Endothelial cell of umbilical vein (primary cell): ENCODE results near the gene INTS1. TPM values are rescaled to one million over a fixed set of nuclear protein-coding genes. Genes with fewer than 3 reads are reported as not detected.

Experiments used
- BruUV-seq: library from RNA; stranded (reverse); fragments of 400-500 nt; replicated peaks from 2 replicates; lab custom pipeline; 2021; lab: Mats Ljungman, UMichigan
- CTCF ChIA-PET: fragments of 300-600, 350-600 bp; sonication (Branson Sonifier 250); formaldehyde crosslinking; loops from one replicate; lab custom pipeline; 2021; ENCODE audit warnings: antibody characterized with exemption, inconsistent platforms; lab: Charles Lee
- POLR2A ChIA-PET: fragments of 300-600, 350-600 bp; sonication (Branson Sonifier 250); formaldehyde crosslinking; loops from one replicate; lab custom pipeline; 2021; ENCODE audit warnings: antibody characterized with exemption, inconsistent platforms; lab: Charles Lee
- DNase-seq: peaks from one replicate; pipeline ENCODE4 v3.0.0-alpha.2; 2011; ENCODE audit warnings: low read depth, low spot score
- FAIRE-seq: peaks from 2 replicates; lab custom pipeline; 2011; peaks lifted over from hg19 to GRCh38; lab: Jason Lieb, UNC
- H2AFZ ChIP-seq: 2 replicates; pipeline ENCODE4 v1.6.0; 2012; ENCODE audit warnings: low read depth, low read length, control low read depth, inconsistent platforms
- H3K27ac ChIP-seq: 2 replicates; pipeline ENCODE4 v1.5.1; 2011; ENCODE audit warnings: low read depth, mild to moderate bottlenecking, control low read depth, low read length, moderate library complexity; ENCODE audit not compliant: insufficient read depth
- H3K27me3 ChIP-seq, 2 experiments: 2 replicates each; pipeline versions ENCODE4 v1.6.0 to v1.6.1; 2011; ENCODE audit warnings: low read length in 2 of 2, mixed read lengths in 1 of 2; ENCODE audit not compliant: control insufficient read depth in 2 of 2, insufficient read depth in 2 of 2
- H3K36me3 ChIP-seq, 2 experiments: 2 replicates in 1 of 2; 3 replicates in 1 of 2; pipeline ENCODE4 v1.5.1; 2011; ENCODE audit warnings: low read length in 2 of 2, mild to moderate bottlenecking in 1 of 2, moderate library complexity in 1 of 2; ENCODE audit not compliant: control insufficient read depth in 2 of 2, insufficient read depth in 2 of 2; ENCODE audit errors: extremely low read depth in 1 of 2
- H3K4me1 ChIP-seq: 3 replicates; pipeline ENCODE4 v1.5.1; 2011; ENCODE audit warnings: mild to moderate bottlenecking, low read length; ENCODE audit not compliant: control insufficient read depth, insufficient read depth; ENCODE audit errors: extremely low read depth
- H3K4me2 ChIP-seq: 2 replicates; pipeline ENCODE4 v1.6.1; 2011; ENCODE audit warnings: low read length, control low read depth, mixed read lengths; ENCODE audit not compliant: insufficient read depth
- H3K4me3 ChIP-seq, 3 experiments: fragments of 200-600 bp in 1 of 3; sonication (generic), shearing (Covaris generic) in 1 of 3; replicated peaks in 1 of 3; 2 replicates each; pipeline ENCODE4 v1.5.1; 2011 to 2016; ENCODE audit warnings: control low read depth in 3 of 3, low read length in 3 of 3, mild to moderate bottlenecking in 2 of 3, inconsistent platforms in 1 of 3, low read depth in 1 of 3, moderate library complexity in 1 of 3; ENCODE audit not compliant: insufficient read depth in 1 of 3
- H3K79me2 ChIP-seq: 2 replicates; pipeline ENCODE4 v1.6.0; 2012; ENCODE audit warnings: low read length, inconsistent platforms; ENCODE audit not compliant: control insufficient read depth, insufficient read depth
- H3K9ac ChIP-seq: replicated peaks from 2 replicates; pipeline ENCODE3; 2011; ENCODE audit warnings: low read length, control low read depth; ENCODE audit not compliant: insufficient read depth; ENCODE audit errors: extremely low read depth
- H3K9me1 ChIP-seq: replicated peaks from 3 replicates; pipeline ENCODE4 v1.6.0; 2011; ENCODE audit warnings: mild to moderate bottlenecking, low read length; ENCODE audit not compliant: control insufficient read depth, insufficient read depth; ENCODE audit errors: extremely low read depth
- H3K9me3 ChIP-seq: replicated peaks from 2 replicates; pipeline ENCODE4 v1.5.1; 2012; ENCODE audit warnings: low read length, inconsistent platforms; ENCODE audit not compliant: control insufficient read depth, insufficient read depth
- H4K20me1 ChIP-seq: replicated peaks from 2 replicates; pipeline ENCODE3; 2011; ENCODE audit warnings: mild to moderate bottlenecking, low read length; ENCODE audit not compliant: control insufficient read depth, insufficient read depth; ENCODE audit errors: extremely low read depth
- EZH2 ChIP-seq: IDR thresholded peaks from 2 replicates; pipeline ENCODE4 v1.6.1; 2012; ENCODE audit warnings: borderline replicate concordance, low read depth, mild to moderate bottlenecking, moderate library complexity, low read length, inconsistent platforms; ENCODE audit not compliant: severe bottlenecking
- FOS ChIP-seq: IDR thresholded peaks from 2 replicates; pipeline ENCODE4 v1.6.1; 2011; ENCODE audit warnings: mild to moderate bottlenecking, low read length, moderate library complexity, borderline replicate concordance; ENCODE audit not compliant: insufficient read depth
- GATA2 ChIP-seq: IDR thresholded peaks from 2 replicates; pipeline ENCODE4 v1.7.0; 2011; ENCODE audit warnings: low read depth, mild to moderate bottlenecking, moderate library complexity, mixed read lengths, low read length; ENCODE audit not compliant: insufficient read length, insufficient read depth
- JUN ChIP-seq: IDR thresholded peaks from 2 replicates; pipeline ENCODE4 v1.6.1; 2011; ENCODE audit warnings: borderline replicate concordance, low read depth; ENCODE audit not compliant: insufficient read length, insufficient read depth
- MYC ChIP-seq: IDR thresholded peaks from one replicate; pipeline ENCODE4 v1.6.1; 2011; ENCODE audit warnings: mild to moderate bottlenecking, low read depth, low read length
- POLR2A ChIP-seq: IDR thresholded peaks from 2 replicates; pipeline ENCODE4 v1.6.1; 2012; ENCODE audit warnings: low read depth, mild to moderate bottlenecking, control low read depth, low read length
- POLR2AphosphoS5 ChIP-seq: IDR thresholded peaks from 2 replicates; pipeline ENCODE4 v1.6.1; 2012; ENCODE audit warnings: low read depth, mild to moderate bottlenecking, control low read depth, low read length, moderate library complexity; ENCODE audit not compliant: insufficient read depth
- dilution Hi-C: fragments of 300-500 bp; cut with MboI; formaldehyde crosslinking; loops from one replicate; pipeline ENCODE4 v1.15.0; 2019; ENCODE audit warnings: low sequenced_read_pairs; ENCODE audit not compliant: extremely low pct_ligation_motif_present
- intact Hi-C: fragments of 100-400 bp; cut with micrococcal nuclease; formaldehyde crosslinking; loops from one replicate; pipeline ENCODE4 v1.10.0; 2022
- polyA plus RNA-seq, 4 experiments: library from polyadenylated mRNA; depleted of rRNA in 3 of 4; stranded (reverse) in 3 of 4; unstranded in 1 of 4; fragments of >200 nt; gene quantifications; 2 replicates each; pipeline versions ENCODE4 v1.2.1 to v1.2.3, GENCODE V29; 2011 to 2012; ENCODE audit warnings: missing spikeins in 1 of 4
- total RNA-seq: library from RNA; stranded (reverse); gene quantifications from 2 replicates; pipeline ENCODE4 v1.2.3, GENCODE V29; 2021
- TF ChIP-seq, protein P1 (sequence below): IDR thresholded peaks from 2 replicates; pipeline ENCODE4 v1.6.1; 2011; ENCODE audit not compliant: insufficient read depth, insufficient read length
- TF ChIP-seq, protein P2 (sequence below), 2 donors: IDR thresholded peaks; 1 replicate in 1 of 2; 2 replicates in 1 of 2; pipeline ENCODE4 v1.5.1; 2011; ENCODE audit warnings: low read length in 2 of 2, mild to moderate bottlenecking in 2 of 2, moderate library complexity in 2 of 2, control low read depth in 1 of 2, inconsistent platforms in 1 of 2, low read depth in 1 of 2; ENCODE audit not compliant: insufficient read depth in 1 of 2; ENCODE audit errors: extremely low read depth in 1 of 2

Gene INTS1
- total and polyA plus RNA-seq, 2 donors (not counting 3 experiments of a cell fraction or from before 2014, with no cell fraction given) = 57.8 to 116 TPM

DNA sequence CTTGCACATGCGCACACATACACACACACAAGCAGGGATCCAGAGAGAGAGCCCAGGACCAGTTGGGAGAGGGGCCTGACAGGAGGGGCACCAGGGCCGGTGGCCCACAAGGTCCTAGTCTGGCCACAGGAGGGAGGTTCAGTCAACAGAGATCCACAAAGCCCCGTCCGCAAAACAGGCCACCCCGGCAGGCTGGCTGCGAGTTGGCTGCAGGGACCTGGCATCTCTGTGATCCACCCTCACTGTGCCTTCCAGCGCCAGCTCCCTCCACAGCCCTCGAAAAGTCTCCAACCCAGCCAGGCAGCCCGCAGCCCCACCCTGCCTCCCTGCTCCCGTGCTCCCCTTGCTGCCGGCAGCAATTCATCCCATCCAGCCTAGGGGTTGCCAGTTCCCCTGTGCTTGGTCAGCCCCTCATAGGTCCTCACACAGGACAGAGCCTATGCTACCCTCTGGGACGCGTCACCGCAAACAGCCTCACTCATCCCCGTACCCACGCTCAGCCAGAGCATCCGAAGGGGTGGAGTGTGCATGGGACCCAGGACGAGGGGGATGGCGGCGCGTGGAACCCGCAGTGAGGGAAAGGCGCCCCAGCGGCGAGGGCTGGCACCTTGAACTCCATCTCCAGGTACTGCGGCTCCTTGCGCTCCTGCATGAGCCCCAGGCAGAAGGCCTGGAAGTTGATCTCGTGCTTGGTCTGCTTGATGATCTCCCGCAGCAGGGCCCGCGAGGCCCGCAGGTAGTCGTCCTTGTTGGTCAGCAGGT lies 7.5 kb downstream of the INTS1 start:
- Histone ChIP-seq H3K36me3 (peaks cover 7 to 42% of the 10 kb centered on the region in 2 experiments), H3K79me2 (peaks cover 5% of the 10 kb centered on the region), H3K27ac (no peak overlapping the region), H3K9me1 (no peaks in the 10 kb centered on the region), H4K20me1 (no peaks in the 10 kb centered on the region), H3K4me2 (no peak overlapping the region), H3K9ac (no peak overlapping the region), H3K9me3 (no peaks in the 10 kb centered on the region), H3K27me3 (no peaks in the 10 kb centered on the region), H3K4me3 (no peak overlapping the region), H2AFZ (no peak overlapping the region), H3K4me1 (no peaks in the 10 kb centered on the region)
- CTCF ChIA-PET = no interaction called here
- POLR2A ChIA-PET = no interaction called here
- DNase-seq = no peak
- TF ChIP-seq, protein P1, sequence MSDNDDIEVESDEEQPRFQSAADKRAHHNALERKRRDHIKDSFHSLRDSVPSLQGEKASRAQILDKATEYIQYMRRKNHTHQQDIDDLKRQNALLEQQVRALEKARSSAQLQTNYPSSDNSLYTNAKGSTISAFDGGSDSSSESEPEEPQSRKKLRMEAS = no peak
- no peak for TF ChIP-seq EZH2
- TF ChIP-seq GATA2 = no peak
- no peak for TF ChIP-seq MYC
- no peak for TF ChIP-seq POLR2A
- TF ChIP-seq, protein P2, sequence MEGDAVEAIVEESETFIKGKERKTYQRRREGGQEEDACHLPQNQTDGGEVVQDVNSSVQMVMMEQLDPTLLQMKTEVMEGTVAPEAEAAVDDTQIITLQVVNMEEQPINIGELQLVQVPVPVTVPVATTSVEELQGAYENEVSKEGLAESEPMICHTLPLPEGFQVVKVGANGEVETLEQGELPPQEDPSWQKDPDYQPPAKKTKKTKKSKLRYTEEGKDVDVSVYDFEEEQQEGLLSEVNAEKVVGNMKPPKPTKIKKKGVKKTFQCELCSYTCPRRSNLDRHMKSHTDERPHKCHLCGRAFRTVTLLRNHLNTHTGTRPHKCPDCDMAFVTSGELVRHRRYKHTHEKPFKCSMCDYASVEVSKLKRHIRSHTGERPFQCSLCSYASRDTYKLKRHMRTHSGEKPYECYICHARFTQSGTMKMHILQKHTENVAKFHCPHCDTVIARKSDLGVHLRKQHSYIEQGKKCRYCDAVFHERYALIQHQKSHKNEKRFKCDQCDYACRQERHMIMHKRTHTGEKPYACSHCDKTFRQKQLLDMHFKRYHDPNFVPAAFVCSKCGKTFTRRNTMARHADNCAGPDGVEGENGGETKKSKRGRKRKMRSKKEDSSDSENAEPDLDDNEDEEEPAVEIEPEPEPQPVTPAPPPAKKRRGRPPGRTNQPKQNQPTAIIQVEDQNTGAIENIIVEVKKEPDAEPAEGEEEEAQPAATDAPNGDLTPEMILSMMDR (IDR thresholded peaks at IDR 0.05; ENCODE audit: extremely low read depth in 1 of 2, insufficient read depth in 1 of 2, low read depth in 1 of 2, low read length in 2 of 2) = no peak
- TF ChIP-seq JUN = no peak
- TF ChIP-seq FOS = no peak
- TF ChIP-seq POLR2AphosphoS5 = no peak
- no TSS peak for BruUV-seq
- intact Hi-C loops (no loop called here), dilution Hi-C loops (no loop called here)
- FAIRE-seq = no peak
